ENCODE results near the gene PTTG2.

DNA sequence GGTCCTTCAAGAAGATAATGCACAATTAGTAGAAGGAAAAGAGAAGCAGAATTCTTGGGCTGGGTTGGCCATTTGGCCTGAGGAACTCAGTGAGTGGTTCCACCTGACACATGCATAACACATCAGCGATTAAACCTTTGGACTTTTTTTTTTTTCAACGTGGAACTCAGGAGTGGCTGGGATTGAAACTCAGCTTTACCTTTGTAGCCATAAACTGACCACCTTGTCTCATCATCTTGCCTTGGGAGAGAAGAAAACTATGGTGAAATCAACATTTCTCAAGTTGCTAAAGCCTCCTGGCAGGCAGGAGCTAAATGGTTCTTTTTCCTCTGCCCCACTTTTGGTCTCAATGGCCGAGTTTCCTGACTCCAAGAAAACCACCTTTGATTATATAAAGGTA lies 16.3 kb downstream of the PTTG2 start:
- TF ChIP-seq FOXP1 (CRISPR knock-in tag; IDR thresholded peaks at IDR 0.05; ENCODE audit: borderline replicate concordance) (no peak), EMX1 (CRISPR knock-in tag; IDR thresholded peaks at IDR 0.05) (no peak), ATF1 (CRISPR knock-in tag; IDR thresholded peaks at IDR 0.05) (no peak), SMAD4 (CRISPR knock-in tag; IDR thresholded peaks at IDR 0.05) (no peak)
- TF ChIP-seq, protein P1, sequence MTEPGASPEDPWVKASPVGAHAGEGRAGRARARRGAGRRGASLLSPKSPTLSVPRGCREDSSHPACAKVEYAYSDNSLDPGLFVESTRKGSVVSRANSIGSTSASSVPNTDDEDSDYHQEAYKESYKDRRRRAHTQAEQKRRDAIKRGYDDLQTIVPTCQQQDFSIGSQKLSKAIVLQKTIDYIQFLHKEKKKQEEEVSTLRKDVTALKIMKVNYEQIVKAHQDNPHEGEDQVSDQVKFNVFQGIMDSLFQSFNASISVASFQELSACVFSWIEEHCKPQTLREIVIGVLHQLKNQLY (CRISPR knock-in tag; IDR thresholded peaks at IDR 0.05): no peak
